ENCODE data around the gene CTNS.

DNA sequence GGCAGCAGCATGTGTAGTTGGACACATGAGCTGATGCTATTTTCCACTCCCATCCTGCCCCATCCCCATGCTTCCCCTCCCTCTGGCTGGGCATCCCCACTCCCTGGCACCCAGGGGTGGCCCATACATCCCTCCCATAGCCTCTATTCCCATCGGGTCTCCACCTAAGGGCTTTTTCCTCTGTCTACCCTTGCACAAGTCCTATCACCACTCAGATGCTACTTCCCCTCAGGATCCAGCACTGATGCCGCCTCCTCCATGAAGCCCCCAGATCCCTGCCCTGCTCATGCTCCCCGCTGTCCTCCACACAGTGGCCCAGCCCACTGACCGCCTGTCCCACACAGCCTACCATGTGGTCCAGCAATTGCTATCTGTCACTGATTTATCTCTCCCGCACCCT lies 43.2 kb upstream of the CTNS start:
- TF ChIP-seq, protein P1, sequence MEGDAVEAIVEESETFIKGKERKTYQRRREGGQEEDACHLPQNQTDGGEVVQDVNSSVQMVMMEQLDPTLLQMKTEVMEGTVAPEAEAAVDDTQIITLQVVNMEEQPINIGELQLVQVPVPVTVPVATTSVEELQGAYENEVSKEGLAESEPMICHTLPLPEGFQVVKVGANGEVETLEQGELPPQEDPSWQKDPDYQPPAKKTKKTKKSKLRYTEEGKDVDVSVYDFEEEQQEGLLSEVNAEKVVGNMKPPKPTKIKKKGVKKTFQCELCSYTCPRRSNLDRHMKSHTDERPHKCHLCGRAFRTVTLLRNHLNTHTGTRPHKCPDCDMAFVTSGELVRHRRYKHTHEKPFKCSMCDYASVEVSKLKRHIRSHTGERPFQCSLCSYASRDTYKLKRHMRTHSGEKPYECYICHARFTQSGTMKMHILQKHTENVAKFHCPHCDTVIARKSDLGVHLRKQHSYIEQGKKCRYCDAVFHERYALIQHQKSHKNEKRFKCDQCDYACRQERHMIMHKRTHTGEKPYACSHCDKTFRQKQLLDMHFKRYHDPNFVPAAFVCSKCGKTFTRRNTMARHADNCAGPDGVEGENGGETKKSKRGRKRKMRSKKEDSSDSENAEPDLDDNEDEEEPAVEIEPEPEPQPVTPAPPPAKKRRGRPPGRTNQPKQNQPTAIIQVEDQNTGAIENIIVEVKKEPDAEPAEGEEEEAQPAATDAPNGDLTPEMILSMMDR (IDR thresholded peaks at IDR 0.05), result no peak
- TF ChIP-seq POLR2A (IDR thresholded peaks at IDR 0.05), result no peak
- no peak for TF ChIP-seq EP300 (IDR thresholded peaks at IDR 0.05)
